GM21526 (cell line): ENCODE data around the gene RICTOR.
A peak's percentile ranks its signal among the peaks of the same experiment; 100 is the strongest.

Source experiments
- ATAC-seq: cut with Tn5 transposase; IDR thresholded peaks from one replicate; pipeline ENCODE4 v1.9.1; 2021; ENCODE audit warnings: moderate library complexity; ENCODE audit not compliant: unreplicated experiment, low FRiP score

Gene RICTOR, protein sequence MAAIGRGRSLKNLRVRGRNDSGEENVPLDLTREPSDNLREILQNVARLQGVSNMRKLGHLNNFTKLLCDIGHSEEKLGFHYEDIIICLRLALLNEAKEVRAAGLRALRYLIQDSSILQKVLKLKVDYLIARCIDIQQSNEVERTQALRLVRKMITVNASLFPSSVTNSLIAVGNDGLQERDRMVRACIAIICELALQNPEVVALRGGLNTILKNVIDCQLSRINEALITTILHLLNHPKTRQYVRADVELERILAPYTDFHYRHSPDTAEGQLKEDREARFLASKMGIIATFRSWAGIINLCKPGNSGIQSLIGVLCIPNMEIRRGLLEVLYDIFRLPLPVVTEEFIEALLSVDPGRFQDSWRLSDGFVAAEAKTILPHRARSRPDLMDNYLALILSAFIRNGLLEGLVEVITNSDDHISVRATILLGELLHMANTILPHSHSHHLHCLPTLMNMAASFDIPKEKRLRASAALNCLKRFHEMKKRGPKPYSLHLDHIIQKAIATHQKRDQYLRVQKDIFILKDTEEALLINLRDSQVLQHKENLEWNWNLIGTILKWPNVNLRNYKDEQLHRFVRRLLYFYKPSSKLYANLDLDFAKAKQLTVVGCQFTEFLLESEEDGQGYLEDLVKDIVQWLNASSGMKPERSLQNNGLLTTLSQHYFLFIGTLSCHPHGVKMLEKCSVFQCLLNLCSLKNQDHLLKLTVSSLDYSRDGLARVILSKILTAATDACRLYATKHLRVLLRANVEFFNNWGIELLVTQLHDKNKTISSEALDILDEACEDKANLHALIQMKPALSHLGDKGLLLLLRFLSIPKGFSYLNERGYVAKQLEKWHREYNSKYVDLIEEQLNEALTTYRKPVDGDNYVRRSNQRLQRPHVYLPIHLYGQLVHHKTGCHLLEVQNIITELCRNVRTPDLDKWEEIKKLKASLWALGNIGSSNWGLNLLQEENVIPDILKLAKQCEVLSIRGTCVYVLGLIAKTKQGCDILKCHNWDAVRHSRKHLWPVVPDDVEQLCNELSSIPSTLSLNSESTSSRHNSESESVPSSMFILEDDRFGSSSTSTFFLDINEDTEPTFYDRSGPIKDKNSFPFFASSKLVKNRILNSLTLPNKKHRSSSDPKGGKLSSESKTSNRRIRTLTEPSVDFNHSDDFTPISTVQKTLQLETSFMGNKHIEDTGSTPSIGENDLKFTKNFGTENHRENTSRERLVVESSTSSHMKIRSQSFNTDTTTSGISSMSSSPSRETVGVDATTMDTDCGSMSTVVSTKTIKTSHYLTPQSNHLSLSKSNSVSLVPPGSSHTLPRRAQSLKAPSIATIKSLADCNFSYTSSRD (N-terminal part only)

GRCh38 chr5:39074017-39074814 lies at the start of gene RICTOR:
TSS of gene RICTOR (minus strand) at chr5:39074399. CDS start at chr5:39074377, 22 bp downstream.
- peak; percentile 76 for ATAC-seq

- no peak for ATAC-seq
These were observed 47.7 kb upstream of the RICTOR start for GRCh38 chr5:39121922-39122321.

GRCh38 chr5:39121315-39121714 lies 47.1 kb upstream of the RICTOR start:
- ATAC-seq, result no peak

DNA sequence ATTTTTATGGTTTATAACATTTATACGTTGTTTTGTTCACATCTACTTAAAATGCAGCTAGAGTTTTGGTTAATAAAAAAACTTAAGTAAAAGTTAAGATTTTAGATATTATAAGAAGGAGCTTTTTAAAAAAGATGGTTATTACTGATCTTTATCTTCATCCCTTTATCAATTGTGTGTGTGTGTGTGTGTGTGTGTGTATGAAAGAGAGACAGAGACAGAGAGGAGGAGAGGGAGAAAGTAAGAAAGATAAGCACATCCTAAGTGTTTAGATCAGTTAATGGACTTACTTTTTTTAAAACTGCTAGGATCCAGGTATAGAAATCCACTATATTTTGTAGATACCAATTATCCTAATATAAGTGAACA lies 45.8 kb upstream of the RICTOR start:
- ATAC-seq, result no peak

DNA sequence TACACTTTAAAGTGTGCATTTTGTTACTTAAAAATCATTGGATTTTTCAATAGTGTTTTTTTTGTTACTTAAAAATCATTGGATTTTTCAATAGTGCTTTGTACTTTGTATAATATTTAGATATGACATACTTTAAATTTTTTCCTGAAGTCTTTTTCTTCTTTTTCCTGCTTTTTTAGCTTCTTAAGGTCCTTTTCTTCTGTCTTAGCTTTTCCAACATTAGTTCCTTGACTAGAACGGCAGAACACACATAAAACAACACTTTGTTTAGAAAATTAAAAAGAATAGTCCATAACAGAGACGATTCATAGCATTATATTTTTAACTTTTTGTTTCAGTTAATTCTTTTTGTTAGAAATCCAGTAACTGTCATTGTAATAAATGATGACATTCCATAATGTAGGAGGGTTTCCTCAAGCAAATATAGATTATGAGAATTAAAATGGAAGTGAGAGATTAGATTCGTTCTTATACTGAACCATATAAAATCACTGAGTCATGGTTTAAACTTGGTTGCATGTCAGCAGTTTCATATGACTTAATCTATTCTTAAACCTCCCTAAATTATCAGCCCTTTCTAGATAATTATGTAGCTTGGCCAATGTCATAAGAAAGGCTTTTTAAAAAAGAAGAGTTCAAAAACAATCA lies 45.3 kb upstream of the RICTOR start:
- no peak for ATAC-seq

GRCh38 chr5:39118638-39119037 lies 44.4 kb upstream of the RICTOR start:
- no peak for ATAC-seq

- no peak for ATAC-seq
These were observed 43.2 kb upstream of the RICTOR start for GRCh38 chr5:39117401-39117800.

GRCh38 chr5:39116344-39117170 lies 42.4 kb upstream of the RICTOR start:
- no peak for ATAC-seq

DNA sequence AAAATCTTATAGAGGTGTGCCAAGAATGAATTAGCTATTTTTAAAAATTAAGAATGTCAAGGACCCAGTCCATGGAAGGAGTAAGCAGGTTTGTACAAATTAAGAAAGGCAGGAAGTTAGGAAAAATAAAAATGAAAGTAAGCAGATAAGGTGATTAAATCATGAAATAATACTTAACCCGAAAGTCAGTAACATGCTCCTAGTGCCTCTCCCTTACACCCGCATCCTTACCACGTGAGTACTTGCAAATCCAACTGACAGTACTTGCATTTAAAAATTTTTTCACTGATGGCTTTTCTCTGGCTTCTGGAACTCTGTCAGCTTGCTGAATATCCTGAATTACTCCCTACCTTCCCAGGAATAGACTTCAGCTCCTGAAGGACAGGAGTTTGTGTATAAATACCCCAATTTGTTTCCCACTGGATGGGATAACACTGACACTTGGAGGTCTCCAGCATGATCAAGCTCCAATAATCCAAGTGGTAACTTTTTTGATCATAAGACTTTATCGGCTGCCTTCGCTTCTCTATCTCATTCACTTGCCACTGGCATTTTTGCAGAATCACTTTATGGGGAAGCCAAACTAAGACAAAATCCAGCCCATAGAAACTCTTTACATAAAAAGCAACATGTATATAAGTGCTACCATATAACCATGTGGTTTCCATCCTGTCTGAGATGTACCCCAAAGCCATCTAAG lies 41.6 kb upstream of the RICTOR start:
- ATAC-seq, result no peak

DNA sequence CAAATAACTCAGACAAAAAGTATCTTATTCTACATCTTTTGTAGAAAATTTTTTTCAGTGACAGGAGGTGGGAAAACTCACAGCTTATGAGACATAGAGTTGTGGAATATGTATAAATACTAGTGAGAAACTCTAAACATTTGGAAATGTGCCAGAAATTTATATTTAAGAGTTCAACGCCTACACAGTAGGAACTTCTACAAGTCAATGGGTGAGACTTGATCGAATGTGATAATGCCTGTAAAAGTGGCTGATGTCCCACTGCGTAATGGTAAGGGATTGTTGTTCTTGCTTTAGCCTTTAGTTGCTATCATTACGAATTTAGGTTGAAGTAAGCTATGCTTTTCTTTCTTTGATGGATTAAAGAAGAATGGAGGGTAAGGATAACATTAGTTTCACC lies 40.0 kb upstream of the RICTOR start:
- no peak for ATAC-seq

DNA sequence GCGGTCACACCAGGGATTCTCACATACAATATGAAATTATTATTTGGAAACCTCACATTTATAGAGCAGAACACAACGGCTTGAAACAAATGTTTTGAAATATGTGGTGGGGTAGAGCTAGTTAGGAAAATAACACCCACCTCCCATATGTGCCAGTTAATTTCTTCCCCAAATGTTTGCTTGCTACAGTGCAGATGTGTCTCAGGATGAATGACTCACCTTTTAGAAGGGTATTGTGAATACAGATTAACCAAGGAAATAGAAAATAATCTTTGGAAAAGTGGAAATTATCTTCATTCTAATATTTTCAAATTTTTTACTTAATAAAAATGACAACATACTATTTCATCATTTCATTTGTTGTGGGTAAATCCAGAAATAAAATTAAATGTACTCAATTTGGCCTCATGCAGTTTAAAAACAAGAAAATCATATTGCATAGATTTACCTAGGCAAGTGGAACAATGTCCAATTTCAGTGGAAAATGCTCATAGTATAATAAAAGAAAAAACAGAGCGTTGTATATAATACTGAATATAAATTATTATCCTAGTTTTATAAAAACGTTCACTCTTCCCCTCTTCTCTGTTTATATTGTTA lies 39.3 kb upstream of the RICTOR start:
- ATAC-seq, result no peak

DNA sequence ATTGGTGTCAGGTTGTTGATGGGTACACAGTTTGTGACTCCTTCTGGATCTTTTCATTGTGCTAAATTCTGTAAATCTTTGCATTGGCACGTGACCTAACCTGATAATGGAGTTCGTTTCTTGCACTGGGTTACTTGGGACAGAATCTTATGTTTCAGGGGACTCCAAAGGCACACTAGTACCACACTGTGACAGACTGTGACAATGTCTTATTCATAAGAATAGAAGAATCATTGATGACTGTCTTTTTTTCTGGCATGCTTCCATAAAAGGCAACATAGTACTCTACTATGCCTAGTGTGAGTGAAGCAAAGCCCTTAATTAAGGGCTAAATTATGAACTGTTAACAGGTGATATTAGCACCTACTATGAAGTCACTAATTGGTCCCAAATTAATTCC lies 35.4 kb upstream of the RICTOR start:
- no peak for ATAC-seq

DNA sequence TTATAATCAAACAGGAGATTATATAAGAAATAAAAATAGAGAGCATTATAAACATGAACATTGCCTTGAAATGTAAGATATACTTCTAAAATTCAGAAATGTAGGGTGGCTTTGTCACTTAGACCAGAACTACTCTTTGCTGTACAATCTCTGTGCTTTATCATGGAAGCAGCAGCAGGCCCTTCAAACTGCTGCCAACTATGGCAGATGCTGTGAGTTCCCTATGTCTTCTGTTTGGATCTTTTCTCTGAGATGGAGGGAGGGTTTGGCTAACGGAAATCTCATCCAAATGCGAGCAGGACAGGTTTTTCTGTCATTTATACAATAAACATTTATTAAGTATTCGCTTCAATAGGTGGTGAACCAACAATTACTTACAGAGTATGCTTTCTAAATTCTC lies 34.8 kb upstream of the RICTOR start:
- ATAC-seq, result no peak

- ATAC-seq, result no peak
These were observed 33.2 kb upstream of the RICTOR start for GRCh38 chr5:39107350-39107749.

- no peak for ATAC-seq
These were observed 32.1 kb upstream of the RICTOR start for GRCh38 chr5:39106322-39106721.

DNA sequence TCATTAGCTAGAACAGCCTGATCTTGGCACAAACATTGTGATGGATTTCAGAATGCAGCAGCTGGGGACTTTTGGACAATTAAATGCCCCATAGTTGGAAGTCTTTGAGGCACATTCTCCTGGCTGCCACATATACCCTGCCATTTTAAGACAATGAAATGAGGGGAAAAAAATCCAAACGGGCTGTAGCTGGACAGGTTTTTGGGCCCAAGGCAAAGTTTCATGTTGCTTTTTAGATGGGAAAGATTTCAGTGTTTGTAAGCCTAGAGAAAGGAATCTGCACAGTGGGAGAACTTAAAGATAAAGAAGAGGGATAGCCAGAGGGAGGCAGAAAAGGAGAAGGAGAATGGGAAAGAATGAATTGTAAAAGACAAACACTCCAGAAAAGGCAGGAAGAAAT lies 30.0 kb upstream of the RICTOR start:
- ATAC-seq, result no peak

DNA sequence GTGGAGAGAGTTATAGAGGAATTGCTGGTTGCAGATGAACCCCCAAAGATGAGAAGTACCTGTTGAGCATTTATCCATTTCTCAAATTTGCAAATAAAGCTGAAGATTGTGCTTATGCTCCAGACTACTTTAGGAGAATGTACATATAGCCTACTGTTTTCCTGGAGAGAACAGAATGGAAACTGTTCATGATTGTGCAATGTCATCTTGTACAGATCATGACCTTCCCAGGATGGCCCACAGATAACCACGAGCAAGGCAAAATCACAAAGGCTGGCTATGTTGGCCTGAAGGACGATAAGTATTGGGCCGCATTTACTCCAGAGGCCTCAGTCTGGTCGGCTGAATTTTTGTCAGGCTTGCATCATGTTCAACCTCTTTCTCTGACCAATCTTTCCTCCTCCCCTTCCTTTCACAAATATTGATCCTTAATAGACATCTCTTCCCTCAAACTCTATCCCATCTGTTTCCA lies 28.5 kb upstream of the RICTOR start:
- no peak for ATAC-seq
